Fibroblast of lung (primary cell): ENCODE results near the gene ZNF148. TPM values are rescaled to one million over a fixed set of nuclear protein-coding genes. Genes with fewer than 3 reads are reported as not detected.

Experiments used
- DNase-seq, 2 donors: peaks; one replicate each; pipeline versions ENCODE4 v3.0.0 to v3.0.0-alpha.2; 2010; ENCODE audit warnings: low read depth in 2 of 2
- H2AFZ ChIP-seq: 2 replicates; pipeline ENCODE4 v1.5.1; 2012; ENCODE audit warnings: low read length, control low read depth, inconsistent platforms
- H3K27ac ChIP-seq: 2 replicates; pipeline ENCODE4 v1.5.1; 2011; ENCODE audit warnings: low read length, control low read depth; ENCODE audit not compliant: insufficient read depth
- H3K27me3 ChIP-seq: 2 replicates; pipeline ENCODE4 v1.5.1; 2011; ENCODE audit warnings: mild to moderate bottlenecking, low read length; ENCODE audit not compliant: control insufficient read depth, insufficient read depth
- H3K36me3 ChIP-seq: 2 replicates; pipeline ENCODE4 v1.5.1; 2011; ENCODE audit warnings: low read length; ENCODE audit not compliant: control insufficient read depth, insufficient read depth
- H3K4me1 ChIP-seq: 2 replicates; pipeline ENCODE4 v1.5.1; 2011; ENCODE audit warnings: low read length; ENCODE audit not compliant: control insufficient read depth, insufficient read depth; ENCODE audit errors: extremely low read depth
- H3K4me2 ChIP-seq: 2 replicates; pipeline ENCODE4 v1.5.1; 2011; ENCODE audit warnings: low read length, control low read depth; ENCODE audit not compliant: insufficient read depth; ENCODE audit errors: extremely low read depth
- H3K4me3 ChIP-seq, 4 experiments: fragments of 200-600 bp in 1 of 4; sonication (generic) in 1 of 4; replicated peaks in 1 of 4; 2 replicates each; pipeline ENCODE4 v1.5.1; 2011 to 2016; ENCODE audit warnings: low read length in 4 of 4, low read depth in 3 of 4, mild to moderate bottlenecking in 3 of 4, control low read depth in 2 of 4, inconsistent platforms in 1 of 4, mixed read lengths in 1 of 4; ENCODE audit not compliant: insufficient read depth in 1 of 4; ENCODE audit errors: control extremely low read depth in 1 of 4
- H3K79me2 ChIP-seq: 2 replicates; pipeline ENCODE4 v1.5.1; 2012; ENCODE audit warnings: mild to moderate bottlenecking, low read length, inconsistent platforms; ENCODE audit not compliant: control insufficient read depth, insufficient read depth
- H3K9ac ChIP-seq: 2 replicates; pipeline ENCODE4 v1.5.1; 2011; ENCODE audit warnings: mild to moderate bottlenecking, low read length, control low read depth; ENCODE audit not compliant: insufficient read depth
- H3K9me3 ChIP-seq: 2 replicates; pipeline ENCODE4 v1.5.1; 2012; ENCODE audit warnings: low read depth, low read length; ENCODE audit not compliant: control insufficient read depth, insufficient read depth
- H4K20me1 ChIP-seq: 2 replicates; pipeline ENCODE4 v1.5.1; 2011; ENCODE audit warnings: low read length; ENCODE audit not compliant: control insufficient read depth, insufficient read depth; ENCODE audit errors: extremely low read depth
- EZH2 ChIP-seq: IDR thresholded peaks from 2 replicates; pipeline ENCODE4 v1.5.1; 2012; ENCODE audit warnings: low read length, control low read depth, mild to moderate bottlenecking; ENCODE audit errors: missing control alignments
- polyA plus RNA-seq, 2 donors: library from polyadenylated mRNA; depleted of rRNA in 1 of 2; stranded (reverse) in 1 of 2; unstranded in 1 of 2; fragments of >200 nt; gene quantifications; 2 replicates each; pipeline ENCODE4 v1.2.1, GENCODE V29; 2011 to 2012; ENCODE audit warnings: missing spikeins in 1 of 2
- total RNA-seq: library from RNA; depleted of rRNA; stranded (reverse); fragments of >200 nt; gene quantifications from 2 replicates; pipeline ENCODE4 v1.2.1, GENCODE V29; 2014
- TF ChIP-seq, protein P1 (sequence below), 2 donors: IDR thresholded peaks in 1 of 2; conservative IDR thresholded peaks in 1 of 2; 1 replicate in 1 of 2; 2 replicates in 1 of 2; pipeline ENCODE4 v1.5.1; 2011 to 2012; ENCODE audit warnings: low read length in 2 of 2, control low read depth in 1 of 2, inconsistent platforms in 1 of 2, low read depth in 1 of 2, mild to moderate bottlenecking in 1 of 2

Gene ZNF148
- total and polyA plus RNA-seq, 2 donors (not counting 1 experiment from before 2014, with no cell fraction given): 37.7 to 41.3 TPM

DNA sequence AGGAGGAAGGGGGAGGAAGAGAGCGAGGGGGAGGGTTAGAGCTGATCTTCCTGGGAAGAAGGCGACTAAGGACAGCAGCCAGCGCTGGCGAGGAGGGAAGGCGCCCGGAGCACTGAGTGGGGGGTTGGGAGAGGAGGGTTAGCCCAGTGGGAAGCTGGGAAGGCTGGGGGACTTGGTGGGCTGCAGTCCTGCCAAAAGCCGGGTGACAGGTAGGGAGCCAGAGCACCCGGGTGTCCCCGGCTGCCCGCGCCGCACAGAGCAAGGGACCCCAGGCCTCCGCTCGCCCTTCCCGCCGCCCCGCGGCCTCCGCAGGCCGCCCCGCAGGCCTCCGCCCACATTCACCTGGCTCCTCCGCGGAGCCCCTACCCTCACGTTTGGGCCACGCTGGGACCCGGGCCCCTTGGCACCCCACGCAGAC lies 163.0 kb downstream of the ZNF148 start:
- Histone ChIP-seq H4K20me1 (no peaks in the 10 kb centered on the region), H3K79me2 (no peaks in the 10 kb centered on the region), H3K9me3 (no peaks in the 10 kb centered on the region), H2AFZ (peak overlapping the region; percentile 30), H3K27me3 (peaks cover 9% of the 10 kb centered on the region), H3K27ac (no peak overlapping the region), H3K9ac (peak overlapping the region; percentile 42), H3K36me3 (no peaks in the 10 kb centered on the region), H3K4me2 (peak overlapping the region; percentile 71), H3K4me3 (peak overlapping the region; percentile 6 to 51 (median 34)), H3K4me1 (peaks cover 6% of the 10 kb centered on the region)
- no peak for TF ChIP-seq EZH2
- TF ChIP-seq, protein P1, sequence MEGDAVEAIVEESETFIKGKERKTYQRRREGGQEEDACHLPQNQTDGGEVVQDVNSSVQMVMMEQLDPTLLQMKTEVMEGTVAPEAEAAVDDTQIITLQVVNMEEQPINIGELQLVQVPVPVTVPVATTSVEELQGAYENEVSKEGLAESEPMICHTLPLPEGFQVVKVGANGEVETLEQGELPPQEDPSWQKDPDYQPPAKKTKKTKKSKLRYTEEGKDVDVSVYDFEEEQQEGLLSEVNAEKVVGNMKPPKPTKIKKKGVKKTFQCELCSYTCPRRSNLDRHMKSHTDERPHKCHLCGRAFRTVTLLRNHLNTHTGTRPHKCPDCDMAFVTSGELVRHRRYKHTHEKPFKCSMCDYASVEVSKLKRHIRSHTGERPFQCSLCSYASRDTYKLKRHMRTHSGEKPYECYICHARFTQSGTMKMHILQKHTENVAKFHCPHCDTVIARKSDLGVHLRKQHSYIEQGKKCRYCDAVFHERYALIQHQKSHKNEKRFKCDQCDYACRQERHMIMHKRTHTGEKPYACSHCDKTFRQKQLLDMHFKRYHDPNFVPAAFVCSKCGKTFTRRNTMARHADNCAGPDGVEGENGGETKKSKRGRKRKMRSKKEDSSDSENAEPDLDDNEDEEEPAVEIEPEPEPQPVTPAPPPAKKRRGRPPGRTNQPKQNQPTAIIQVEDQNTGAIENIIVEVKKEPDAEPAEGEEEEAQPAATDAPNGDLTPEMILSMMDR (conservative IDR thresholded peaks at IDR 0.05 in 1 of 2, IDR thresholded peaks at IDR 0.05 in 1 of 2; ENCODE audit: low read depth in 1 of 2, low read length in 2 of 2): no peak
- DNase-seq: no peak

DNA sequence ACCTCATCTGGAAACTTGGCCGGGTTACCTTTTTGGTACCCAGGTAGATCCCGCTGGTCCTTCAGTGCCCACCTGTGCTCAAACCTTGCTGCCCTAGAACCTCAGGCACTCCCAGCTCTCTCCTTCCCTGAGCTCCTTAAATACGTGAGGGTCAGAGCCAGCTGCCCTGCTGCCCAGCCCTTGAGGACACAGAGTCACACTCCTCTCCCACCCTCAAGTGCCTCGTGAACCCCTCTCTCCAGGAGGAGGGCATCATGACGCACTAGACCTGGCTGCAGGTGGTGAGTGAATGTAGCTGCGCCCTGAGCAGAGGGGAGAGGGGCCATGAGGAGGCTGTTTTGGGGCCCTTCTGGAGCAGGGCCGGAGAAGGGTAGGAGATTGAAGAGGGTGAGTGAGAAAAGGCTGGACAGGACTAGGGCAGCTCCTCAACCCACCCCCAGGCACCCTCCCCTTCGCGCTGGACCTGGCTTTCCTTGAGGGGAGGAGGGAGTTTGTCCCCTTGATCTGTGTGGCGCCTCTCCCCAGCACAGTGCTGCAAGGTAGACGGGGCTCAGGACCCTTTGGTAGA lies 163.5 kb downstream of the ZNF148 start:
- H3K4me1 ChIP-seq: peaks cover 6% of the 10 kb centered on the region
- no peak overlapping the region for H3K9ac ChIP-seq
- no peaks in the 10 kb centered on the region for H3K79me2 ChIP-seq
- no peak overlapping the region for H2AFZ ChIP-seq
- TF ChIP-seq EZH2: no peak
- TF ChIP-seq, protein P1 (conservative IDR thresholded peaks at IDR 0.05 in 1 of 2, IDR thresholded peaks at IDR 0.05 in 1 of 2; ENCODE audit: low read depth in 1 of 2, low read length in 2 of 2): no peak
- DNase-seq: no peak
- H3K4me3 ChIP-seq: no peak overlapping the region
- H4K20me1 ChIP-seq: no peaks in the 10 kb centered on the region
- H3K9me3 ChIP-seq: no peaks in the 10 kb centered on the region
- H3K36me3 ChIP-seq: no peaks in the 10 kb centered on the region
- H3K27me3 ChIP-seq: peaks cover 9% of the 10 kb centered on the region
- no peak overlapping the region for H3K4me2 ChIP-seq
- no peak overlapping the region for H3K27ac ChIP-seq

DNA sequence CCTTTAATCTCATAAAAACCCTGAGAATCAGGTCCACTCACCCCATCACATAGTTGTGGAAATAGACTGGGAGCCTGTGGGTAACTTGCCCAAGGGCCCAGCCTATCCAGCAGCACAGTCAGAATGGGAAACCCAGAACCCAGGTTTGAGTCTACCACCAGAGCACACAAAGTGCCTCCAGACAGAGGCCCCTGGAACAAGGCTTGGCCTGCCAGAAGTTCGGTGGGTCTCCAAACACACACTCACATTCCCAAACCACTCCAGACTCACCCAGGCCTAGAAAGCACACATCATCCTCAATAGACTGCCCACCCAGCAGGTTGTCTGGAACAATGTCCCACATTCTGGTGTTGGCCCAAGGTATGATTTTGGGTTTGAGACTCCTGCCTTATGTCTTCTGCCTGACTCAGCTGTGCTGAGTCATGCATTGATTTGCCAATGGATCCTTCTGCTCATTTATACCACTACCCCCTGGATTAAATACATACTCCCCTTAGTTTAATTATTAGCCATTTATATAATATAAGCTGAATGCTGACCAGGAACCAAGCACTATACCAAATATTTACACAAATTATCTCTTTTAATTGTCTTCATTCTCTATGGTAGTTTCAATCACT lies 167.1 kb downstream of the ZNF148 start:
- Histone ChIP-seq H3K4me1 (peaks cover 6% of the 10 kb centered on the region), H3K27me3 (peaks cover 9% of the 10 kb centered on the region), H3K4me3 (no peak overlapping the region), H3K9me3 (no peaks in the 10 kb centered on the region), H2AFZ (no peak overlapping the region), H3K9ac (no peak overlapping the region), H4K20me1 (no peaks in the 10 kb centered on the region), H3K27ac (no peak overlapping the region), H3K79me2 (no peaks in the 10 kb centered on the region), H3K4me2 (no peak overlapping the region), H3K36me3 (no peaks in the 10 kb centered on the region)
- DNase-seq: no peak
- TF ChIP-seq EZH2: no peak
- TF ChIP-seq, protein P1 (conservative IDR thresholded peaks at IDR 0.05 in 1 of 2, IDR thresholded peaks at IDR 0.05 in 1 of 2; ENCODE audit: low read depth in 1 of 2, low read length in 2 of 2): no peak
